ENCODE data around the gene TMEM82.

Gene TMEM82

DNA sequence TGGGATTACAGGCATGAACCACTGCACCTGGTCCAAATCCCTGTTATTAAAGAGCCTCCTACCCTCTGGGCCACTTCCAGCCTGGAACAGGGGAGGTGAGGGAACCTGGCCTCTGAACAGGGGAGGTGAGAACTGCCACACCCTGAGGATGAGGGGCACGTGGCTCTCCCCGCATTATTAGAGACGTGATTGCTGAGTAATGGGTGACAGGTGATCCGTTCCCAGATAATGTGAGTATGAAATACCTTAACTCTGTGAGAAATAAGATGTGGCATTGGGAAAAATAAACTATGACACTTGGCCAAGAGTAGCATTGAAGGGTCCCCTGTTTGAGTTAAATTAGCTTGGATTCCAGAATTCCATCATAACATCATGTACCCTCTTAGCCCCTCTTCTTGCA is 19.9 kb upstream of the TMEM82 start:
- no peak for DNase-seq

- DNase-seq = no peak
These were observed 19.3 kb upstream of the TMEM82 start for GRCh38 chr1:15722836-15723532.

- peak; percentile 54 for DNase-seq
These were observed 18.6 kb upstream of the TMEM82 start for GRCh38 chr1:15723631-15724246.

GRCh38 chr1:15724949-15725880 is 17.1 kb upstream of the TMEM82 start:
- no peak for DNase-seq

DNA sequence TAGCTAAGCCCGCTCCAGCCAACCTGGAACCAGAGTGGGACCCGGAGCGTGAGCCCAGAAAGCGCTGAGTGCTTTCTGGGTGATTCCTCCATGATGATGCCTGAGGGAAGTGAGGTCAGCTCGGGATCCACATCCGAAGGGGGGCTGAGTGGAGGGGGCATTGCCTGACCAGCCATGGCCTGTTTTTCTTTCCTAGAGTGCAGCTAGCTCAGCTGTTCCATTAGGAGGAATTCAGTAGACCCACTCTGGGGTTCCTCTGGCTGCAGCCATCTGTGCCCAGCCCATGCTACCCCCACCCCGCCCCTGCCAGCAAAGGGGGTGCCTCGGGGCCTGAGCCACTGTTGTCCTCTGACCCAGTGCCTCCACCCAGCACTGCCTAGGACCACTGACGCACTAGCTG is 15.8 kb upstream of the TMEM82 start:
- no peak for DNase-seq

DNA sequence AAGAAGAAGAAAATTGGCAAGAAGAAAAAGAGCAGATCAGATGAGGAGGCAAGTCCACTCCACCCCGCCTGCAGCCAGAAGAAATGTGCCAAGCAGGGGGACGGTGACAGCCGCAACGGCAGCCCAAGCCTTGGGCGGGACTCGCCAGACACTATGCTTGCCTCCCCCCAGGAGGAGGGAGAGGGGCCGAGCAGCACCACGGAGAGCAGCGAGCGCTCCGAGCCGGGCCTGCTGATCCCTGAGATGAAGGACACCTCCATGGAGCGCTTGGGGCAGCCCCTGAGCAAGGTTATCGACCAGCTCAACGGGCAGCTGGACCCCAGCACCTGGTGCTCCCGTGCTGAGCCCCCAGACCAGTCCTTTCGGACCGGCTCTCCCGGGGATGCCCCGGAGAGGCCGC is 15.3 kb upstream of the TMEM82 start:
- DNase-seq = no peak

DNA sequence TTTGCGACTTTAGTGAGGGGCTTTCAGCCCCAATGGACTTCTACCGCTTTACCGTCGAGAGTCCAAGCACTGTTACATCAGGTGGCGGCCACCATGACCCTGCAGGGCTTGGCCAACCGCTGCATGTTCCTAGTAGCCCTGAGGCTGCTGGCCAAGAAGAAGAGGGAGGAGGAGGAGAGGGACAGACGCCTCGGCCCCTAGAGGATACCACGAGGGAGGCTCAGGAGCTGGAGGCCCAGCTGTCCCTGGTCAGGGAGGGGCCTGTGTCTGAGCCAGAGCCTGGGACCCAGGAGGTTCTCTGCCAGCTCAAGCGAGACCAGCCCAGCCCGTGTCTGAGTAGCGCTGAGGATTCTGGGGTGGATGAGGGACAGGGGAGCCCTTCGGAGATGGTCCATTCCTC is 14.9 kb upstream of the TMEM82 start:
- DNase-seq = no peak

- no peak for DNase-seq
These were observed 14.3 kb upstream of the TMEM82 start for GRCh38 chr1:15727866-15728534.

DNA sequence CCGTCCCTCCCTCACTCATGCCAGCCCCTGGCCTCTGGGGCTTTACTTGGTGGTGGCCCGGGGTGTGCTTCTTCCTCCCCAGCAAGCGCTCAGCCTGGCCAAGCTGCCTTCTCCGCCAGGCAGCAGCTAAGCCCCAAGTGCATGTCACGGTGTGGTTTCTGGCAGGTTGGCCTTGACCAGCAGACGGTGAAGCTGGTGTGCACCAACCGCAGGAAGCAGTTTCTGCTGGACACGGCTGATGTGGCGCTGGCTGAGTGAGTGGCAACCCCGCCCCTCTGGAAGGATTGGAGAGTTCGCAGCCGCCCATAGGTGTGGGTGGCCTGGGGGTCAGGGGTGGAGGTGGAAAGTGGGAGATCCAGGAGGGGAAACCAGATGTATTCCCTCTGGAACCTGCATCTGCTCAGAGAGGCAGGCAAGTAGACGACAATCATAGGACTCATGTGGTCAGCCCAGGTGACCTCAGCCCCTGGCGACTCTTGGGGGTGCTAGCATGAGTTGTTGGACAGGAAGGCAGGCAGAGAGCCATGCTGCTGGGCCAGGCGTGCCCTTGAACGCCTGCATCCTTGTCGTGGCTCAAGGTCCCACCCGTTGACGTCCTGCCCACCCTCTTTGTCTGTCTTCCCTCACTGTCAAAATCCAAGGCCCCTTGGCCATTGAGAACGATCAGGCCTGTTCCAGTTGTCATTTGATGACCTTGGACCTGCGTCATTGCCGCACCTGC is 13.2 kb upstream of the TMEM82 start:
- no peak for DNase-seq

DNA sequence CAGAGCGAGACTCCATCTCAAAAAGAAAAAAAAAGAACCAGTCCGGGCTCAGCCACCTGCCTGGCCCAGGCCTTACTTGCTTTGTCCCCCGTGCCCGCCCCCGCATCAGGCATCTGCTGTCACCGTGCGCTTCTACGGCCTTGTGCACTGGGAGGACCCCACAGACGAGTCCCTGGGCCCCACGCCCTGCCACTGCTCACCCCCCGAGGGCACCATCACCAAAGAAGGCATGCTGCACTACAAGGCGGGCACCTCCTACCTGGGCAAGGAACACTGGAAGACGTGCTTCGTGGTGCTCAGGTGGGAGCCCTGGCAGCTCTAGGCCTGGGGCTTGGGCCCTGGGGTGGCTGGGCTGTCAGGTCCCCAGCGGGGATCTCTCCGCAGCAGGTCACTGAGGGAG is 11.9 kb upstream of the TMEM82 start:
- DNase-seq = no peak

DNA sequence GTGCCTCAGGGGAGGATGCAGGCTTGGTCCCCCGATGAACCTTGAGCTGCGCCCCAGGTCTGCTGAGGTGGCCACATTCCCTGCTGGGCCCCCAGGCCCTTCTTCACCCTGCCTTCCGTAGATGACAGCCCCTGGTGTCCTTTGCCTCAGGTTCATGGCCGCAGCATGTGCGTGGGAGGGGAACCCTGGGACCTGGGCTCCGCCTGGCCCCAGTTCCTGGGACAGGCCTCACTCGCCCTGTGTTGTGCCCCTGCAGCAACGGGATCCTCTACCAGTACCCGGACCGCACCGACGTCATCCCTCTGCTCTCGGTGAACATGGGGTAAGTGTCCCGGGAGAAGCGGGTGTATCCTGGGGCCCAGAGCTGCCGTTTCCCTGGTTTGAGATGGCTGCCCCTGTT is 11.4 kb upstream of the TMEM82 start:
- no peak for DNase-seq

DNA sequence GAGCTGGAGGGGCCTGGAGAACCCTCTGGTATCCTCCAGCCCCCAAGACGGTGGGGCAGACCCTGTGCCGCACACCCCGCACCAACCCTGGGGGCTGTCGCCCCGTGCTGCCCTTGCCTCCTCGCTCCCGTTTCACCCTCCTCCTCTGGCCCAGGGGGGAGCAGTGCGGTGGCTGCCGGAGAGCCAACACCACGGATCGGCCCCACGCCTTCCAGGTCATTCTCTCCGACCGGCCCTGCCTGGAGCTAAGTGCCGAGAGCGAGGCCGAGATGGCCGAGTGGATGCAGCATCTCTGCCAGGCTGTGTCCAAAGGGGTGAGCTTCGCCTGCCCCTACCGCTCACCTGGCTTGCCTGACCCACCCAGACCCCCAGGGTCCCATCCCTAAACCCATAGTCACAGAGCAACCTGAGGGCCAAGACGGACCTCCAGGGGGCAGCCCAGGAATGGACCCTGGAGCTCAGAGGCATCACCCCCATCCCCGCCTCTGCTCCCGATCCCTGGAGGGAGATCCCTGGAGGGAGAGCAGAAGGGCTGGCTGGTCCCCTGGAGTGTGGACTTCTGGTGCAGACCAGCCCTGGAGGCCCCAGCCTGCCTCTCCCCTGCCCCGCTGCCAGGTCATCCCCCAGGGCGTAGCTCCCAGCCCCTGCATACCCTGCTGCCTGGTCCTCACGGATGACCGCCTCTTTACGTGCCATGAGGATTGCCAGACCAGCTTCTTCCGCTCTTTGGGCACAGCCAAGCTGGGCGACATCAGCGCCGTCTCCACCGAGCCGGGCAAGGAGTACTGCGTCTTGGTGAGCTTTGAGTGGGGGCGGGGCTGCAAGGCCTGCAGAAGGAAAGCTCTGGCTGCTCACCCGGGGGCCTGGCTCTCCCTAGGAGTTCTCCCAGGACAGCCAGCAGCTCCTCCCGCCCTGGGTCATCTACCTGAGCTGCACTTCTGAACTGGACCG is 10.3 kb upstream of the TMEM82 start:
- no peak for DNase-seq

DNA sequence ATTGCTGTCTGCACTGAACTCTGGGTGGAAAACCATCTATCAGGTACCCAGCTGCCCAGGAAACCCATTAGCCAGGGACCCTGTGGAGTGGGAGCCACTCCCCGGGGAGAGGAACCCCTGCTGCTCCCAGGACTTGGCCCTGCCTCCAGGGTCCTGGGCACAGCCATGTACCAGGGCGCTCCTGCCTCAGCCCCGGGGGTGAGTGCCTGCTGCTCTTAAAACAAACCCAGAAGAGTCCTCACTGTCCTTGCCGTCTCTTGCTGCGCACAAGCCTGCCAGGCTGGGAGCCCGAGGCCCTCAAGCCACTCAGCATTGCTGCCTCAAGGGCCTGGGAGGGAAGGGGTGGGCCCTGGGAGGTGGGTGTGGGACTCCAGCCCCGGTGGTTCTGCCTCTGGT is 9.6 kb upstream of the TMEM82 start:
- no peak for DNase-seq

DNA sequence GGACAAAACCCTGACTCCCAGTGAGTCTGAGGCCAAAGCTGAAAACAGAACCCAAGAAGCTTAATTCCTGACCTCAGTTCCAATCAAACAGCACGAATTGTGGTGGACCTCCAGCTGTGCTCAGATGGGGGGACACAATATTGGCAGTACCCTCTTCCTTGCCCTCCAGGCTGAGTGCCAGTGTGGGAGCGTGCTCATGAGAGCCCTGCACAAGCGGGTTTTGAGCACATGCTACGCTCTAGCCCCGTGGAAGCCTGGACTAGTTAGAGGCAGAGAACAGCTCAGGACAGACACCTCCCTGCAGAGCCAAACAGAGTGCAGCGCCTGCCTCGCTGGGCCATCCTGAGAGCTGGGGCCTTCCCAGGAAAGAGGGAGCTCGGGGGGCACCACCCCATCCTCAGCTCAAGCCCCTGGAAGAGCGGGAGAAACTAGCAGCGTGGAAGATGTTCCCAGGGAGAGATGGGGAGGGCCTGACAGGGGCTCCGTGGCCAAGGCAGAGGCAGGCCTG is 9.0 kb upstream of the TMEM82 start:
- no peak for DNase-seq

GRCh38 chr1:15733726-15734226 is 8.5 kb upstream of the TMEM82 start:
- DNase-seq = no peak

- DNase-seq = no peak
These were observed 8.0 kb upstream of the TMEM82 start for GRCh38 chr1:15734296-15734695.

GRCh38 chr1:15734901-15735300 is 7.4 kb upstream of the TMEM82 start:
- no peak for DNase-seq

DNA sequence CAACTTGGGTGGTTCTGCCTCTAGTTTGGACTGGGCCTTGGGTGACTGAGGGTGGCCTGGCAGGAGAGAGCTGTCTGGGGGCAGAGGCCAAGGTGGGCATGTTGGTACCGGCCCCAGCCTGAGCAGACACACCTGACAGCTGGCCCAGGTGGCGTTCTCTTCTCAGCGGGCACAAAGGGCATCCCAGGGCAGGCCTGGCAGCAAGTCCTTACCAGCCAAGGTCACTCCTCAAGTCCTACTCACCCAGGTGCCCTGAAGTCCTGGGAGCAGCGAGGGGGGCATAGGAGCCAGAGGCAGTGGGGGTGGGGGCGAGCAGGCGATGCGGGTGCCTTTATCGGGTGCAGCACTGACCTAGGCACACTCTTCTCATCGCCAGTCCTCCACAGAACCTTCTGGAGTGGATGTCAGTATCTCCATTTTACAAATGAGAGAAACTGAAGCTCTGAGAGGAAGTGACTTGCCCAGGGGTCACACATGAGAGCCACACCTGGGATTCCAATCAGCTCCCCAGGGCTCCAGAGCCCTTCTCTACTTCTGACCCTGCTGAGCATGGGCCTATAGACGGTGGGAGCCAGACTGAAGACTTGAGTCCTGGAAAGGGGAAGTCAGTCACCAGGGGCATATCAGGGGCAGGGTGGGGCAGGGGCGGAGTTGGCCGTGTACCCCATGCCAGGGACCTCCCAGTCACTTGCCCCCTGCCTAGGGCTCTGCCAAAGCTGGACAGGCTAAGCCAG is 6.8 kb upstream of the TMEM82 start:
- DNase-seq = no peak

GRCh38 chr1:15736038-15736891 is 6.0 kb upstream of the TMEM82 start, which contains the start of gene SLC25A34:
SLC25A34 (plus strand) TSS chr1:15736258; CDS start chr1:15736486, 228 bp downstream.
- no peak for DNase-seq
